ENCODE results near the gene NR2C2.

DNA sequence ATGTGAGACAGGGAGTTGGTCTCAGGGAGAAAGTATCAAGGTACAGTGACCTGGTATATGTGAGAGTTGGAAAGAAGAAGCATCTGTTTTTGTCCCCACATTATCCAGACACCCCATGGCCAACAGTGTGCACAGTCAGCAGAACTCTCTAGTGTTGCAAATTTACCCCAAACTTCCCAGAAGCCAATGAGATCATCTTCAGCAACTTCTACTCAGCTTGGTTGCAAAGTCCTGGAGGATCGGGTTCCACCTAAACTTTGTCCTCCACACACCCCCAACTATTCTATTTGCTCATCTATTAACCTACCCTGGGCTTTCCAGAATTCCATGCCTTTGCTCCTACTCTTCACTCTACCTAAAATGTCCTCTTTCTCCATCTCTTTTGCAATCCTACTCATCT is 135.9 kb downstream of the NR2C2 start:
- TF ChIP-seq, protein P1, sequence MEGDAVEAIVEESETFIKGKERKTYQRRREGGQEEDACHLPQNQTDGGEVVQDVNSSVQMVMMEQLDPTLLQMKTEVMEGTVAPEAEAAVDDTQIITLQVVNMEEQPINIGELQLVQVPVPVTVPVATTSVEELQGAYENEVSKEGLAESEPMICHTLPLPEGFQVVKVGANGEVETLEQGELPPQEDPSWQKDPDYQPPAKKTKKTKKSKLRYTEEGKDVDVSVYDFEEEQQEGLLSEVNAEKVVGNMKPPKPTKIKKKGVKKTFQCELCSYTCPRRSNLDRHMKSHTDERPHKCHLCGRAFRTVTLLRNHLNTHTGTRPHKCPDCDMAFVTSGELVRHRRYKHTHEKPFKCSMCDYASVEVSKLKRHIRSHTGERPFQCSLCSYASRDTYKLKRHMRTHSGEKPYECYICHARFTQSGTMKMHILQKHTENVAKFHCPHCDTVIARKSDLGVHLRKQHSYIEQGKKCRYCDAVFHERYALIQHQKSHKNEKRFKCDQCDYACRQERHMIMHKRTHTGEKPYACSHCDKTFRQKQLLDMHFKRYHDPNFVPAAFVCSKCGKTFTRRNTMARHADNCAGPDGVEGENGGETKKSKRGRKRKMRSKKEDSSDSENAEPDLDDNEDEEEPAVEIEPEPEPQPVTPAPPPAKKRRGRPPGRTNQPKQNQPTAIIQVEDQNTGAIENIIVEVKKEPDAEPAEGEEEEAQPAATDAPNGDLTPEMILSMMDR (IDR thresholded peaks at IDR 0.05), result no peak
- no peak for TF ChIP-seq POLR2A (IDR thresholded peaks at IDR 0.05)
